ENCODE data around the gene ZFYVE9. TPM values are rescaled to one million over a fixed set of nuclear protein-coding genes. Genes with fewer than 3 reads are reported as not detected.

The ZFYVE9 gene
- total and polyA plus RNA-seq, 3 donors from 2014 or later: 31.5 to 51.3 (median 32.5) TPM

DNA sequence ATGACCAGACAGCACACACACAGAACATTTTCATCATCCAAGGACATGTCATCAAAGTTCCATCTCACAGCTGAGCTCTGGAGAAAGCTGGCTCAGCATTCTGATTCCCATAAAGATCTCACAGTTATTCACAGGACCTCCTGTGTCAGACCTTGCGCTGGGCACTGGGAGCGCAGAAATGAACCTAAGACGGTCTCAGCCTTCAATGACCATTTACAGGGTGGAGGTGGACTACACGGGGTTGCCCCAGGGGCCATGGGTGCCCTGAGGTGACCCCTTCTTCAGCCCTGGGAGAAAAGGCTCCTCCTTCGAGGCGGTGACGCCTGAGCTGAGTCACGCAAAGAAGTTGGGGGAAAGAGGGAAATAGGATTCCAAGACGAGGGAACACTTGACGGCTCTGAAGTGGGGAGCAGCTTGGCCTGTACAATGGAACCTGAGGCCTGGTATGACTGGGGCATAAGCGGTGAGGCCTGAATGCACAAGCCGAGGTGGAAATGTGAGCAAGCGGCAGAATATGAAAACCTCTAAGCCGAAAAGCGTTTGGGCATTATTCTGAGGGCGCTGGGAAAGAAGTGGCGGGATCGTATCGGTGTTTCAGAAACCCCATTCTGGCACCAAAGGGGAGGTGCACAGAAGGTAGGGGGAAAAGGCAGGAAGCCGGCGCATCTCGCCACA, 223.3 kb downstream of the ZFYVE9 start:
- TF ChIP-seq POLR2A (IDR thresholded peaks at IDR 0.05): no peak
- TF ChIP-seq, protein P1, sequence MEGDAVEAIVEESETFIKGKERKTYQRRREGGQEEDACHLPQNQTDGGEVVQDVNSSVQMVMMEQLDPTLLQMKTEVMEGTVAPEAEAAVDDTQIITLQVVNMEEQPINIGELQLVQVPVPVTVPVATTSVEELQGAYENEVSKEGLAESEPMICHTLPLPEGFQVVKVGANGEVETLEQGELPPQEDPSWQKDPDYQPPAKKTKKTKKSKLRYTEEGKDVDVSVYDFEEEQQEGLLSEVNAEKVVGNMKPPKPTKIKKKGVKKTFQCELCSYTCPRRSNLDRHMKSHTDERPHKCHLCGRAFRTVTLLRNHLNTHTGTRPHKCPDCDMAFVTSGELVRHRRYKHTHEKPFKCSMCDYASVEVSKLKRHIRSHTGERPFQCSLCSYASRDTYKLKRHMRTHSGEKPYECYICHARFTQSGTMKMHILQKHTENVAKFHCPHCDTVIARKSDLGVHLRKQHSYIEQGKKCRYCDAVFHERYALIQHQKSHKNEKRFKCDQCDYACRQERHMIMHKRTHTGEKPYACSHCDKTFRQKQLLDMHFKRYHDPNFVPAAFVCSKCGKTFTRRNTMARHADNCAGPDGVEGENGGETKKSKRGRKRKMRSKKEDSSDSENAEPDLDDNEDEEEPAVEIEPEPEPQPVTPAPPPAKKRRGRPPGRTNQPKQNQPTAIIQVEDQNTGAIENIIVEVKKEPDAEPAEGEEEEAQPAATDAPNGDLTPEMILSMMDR (IDR thresholded peaks at IDR 0.05): no peak
- DNase-seq: peak; percentile 43
- intact Hi-C loops (cut with DNase I; ENCODE audit: low total_unique reads): no loop called here

DNA sequence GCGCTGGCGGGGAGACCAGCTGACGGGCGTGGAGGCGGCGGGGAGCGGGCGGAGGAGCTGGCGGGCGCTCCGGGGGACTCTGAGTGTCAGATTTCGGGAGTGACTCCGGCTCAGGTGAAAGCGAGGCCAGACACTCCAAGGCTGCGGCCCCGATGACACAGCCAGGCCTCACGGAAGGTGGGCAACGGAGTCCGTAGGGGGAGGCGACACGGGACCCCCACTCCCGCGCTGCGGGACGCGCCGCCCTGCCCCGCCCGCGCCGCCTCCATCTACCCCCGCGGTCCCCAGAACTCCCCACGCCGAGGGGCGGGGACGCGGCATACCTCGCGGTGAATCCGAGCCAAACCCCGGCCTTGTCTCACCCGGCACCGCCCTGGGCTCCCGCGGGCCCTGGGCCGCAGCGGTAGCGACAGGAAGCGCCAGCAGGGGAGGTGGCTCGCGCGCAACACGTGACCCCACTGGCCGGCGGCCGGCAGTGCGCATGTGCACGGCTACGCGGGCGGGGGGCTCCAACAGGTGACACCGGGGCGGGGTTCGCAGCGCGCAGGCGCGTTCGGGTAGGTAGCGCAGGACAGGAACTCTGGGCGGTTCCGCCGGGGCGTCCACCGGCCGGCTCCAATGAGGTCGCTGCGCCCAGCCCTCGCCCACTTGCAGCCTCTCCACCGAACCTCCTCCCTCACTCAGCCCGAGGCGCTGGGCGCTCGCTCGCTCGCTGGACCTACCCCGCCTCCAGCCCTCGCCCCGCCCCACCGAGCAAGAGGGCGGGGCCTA, 224.0 kb downstream of the ZFYVE9 start, which contains the start of gene CC2D1B:
Gene CC2D1B, minus strand, starts transcription at position 460 of the 771 bp plus-strand sequence. CDS start 1,585 bp downstream, outside the sequence.
- Histone ChIP-seq H3K27ac (peak within 1 kb of the TSS; percentile 90 to 94), H3K4me1 (peaks cover 9% of the 10 kb centered on the region), H3K9me3 (no peaks in the 10 kb centered on the region), H3K36me3 (ENCODE audit: low read depth, missing control alignments) (no peaks in the 10 kb centered on the region), H3K27me3 (no peaks in the 10 kb centered on the region), H3K4me3 (peak within 1 kb of the TSS; percentile 96 to 98)
- peak; percentile 98 for DNase-seq
- 0% methylated on average over 17 to 57 of the region's 92 CpGs for WGBS, 2 donors
- TF ChIP-seq POLR2A (IDR thresholded peaks at IDR 0.05): peak; percentile 10
- TF ChIP-seq, protein P1 (IDR thresholded peaks at IDR 0.05): peak in 2 of 3 experiments; percentile 45 to 47
- intact Hi-C loops (cut with DNase I; ENCODE audit: low total_unique reads): no loop called here

More for the DNA sequence above, 223.3 kb downstream of the ZFYVE9 start:
- Histone ChIP-seq H3K27ac (peak overlapping the region; percentile 90 to 94), H3K36me3 (ENCODE audit: low read depth, missing control alignments) (no peaks in the 10 kb centered on the region), H3K4me1 (peaks cover 9% of the 10 kb centered on the region), H3K4me3 (peak overlapping the region; percentile 96 to 98), H3K27me3 (no peaks in the 10 kb centered on the region), H3K9me3 (no peaks in the 10 kb centered on the region)
- WGBS, 2 donors: 3% methylated on average over 19 to 22 of the region's 22 CpGs

DNA sequence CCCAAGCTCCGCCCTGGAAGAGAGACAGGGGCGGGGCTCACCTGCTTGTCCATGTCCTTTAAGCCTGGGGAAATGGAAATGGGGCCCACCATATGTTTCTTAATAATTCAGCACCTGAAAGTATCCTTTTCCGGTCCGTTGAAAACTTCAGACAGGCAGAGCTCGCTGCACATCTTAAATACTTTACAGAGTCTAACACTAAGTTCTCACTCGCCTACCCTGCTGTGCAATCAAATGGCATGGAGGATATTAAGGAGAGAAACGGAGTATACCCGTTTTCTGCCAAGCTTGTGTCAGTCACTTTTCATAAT, 224.6 kb downstream of the ZFYVE9 start:
- H3K36me3 ChIP-seq (ENCODE audit: low read depth, missing control alignments): no peaks in the 10 kb centered on the region
- H3K4me1 ChIP-seq: peaks cover 9% of the 10 kb centered on the region
- TF ChIP-seq, protein P1 (IDR thresholded peaks at IDR 0.05): no peak
- no peak for TF ChIP-seq POLR2A (IDR thresholded peaks at IDR 0.05)
- 11 to 13% methylated on average over 8 of the region's 8 CpGs for WGBS, 2 donors
- H3K4me3 ChIP-seq: peak overlapping the region; percentile 96 to 98
- intact Hi-C loops (cut with DNase I; ENCODE audit: low total_unique reads): no loop called here
- H3K27ac ChIP-seq: peak overlapping the region; percentile 90 to 94
- H3K27me3 ChIP-seq: no peaks in the 10 kb centered on the region
- DNase-seq: no peak
- no peaks in the 10 kb centered on the region for H3K9me3 ChIP-seq

DNA sequence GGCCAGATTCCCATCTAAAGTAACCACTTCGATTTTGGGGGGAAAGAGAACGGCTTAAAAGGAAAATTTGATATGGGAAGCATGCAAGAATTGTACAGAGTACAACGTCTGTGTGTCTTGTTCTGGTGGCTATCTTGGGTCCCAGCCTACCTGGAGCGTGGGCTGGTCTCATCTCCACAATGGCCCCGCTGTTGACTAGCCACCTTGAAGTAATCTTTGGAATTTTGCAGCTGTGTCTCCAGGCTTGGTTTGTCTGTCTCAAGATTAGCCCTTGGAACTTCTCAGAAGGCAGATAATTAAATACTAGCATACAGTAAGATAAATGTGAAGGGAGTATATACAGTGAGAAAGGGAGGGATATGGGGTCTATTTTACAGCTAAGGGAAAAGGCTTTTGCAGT, 225.4 kb downstream of the ZFYVE9 start:
- WGBS, 2 donors: 34 to 36% methylated on average over 5 of the region's 5 CpGs
- Histone ChIP-seq H3K36me3 (ENCODE audit: low read depth, missing control alignments) (no peaks in the 10 kb centered on the region), H3K9me3 (no peaks in the 10 kb centered on the region), H3K4me3 (no peak overlapping the region), H3K27me3 (no peaks in the 10 kb centered on the region), H3K4me1 (peaks cover 9% of the 10 kb centered on the region), H3K27ac (peak overlapping the region in 1 of 2 donors; percentile 94)
- intact Hi-C loops (cut with DNase I; ENCODE audit: low total_unique reads): no loop called here
- TF ChIP-seq, protein P1 (IDR thresholded peaks at IDR 0.05): no peak
- TF ChIP-seq POLR2A (IDR thresholded peaks at IDR 0.05): no peak
- no peak for DNase-seq

Data from testis (tissue), 3 donors.